GM19240 (cell line): ENCODE measurements around the gene LHFPL3.
"Not testable (repeated sequence)": the region's sequence is repeated elsewhere in the genome, so short reads cannot be mapped to it uniquely, and the experiment has no call there.

Source experiments
- DNase-seq: peaks from one replicate; pipeline ENCODE4 v3.0.0; 2011; ENCODE audit warnings: low spot score; ENCODE audit not compliant: insufficient read length

Gene LHFPL3

GRCh38 chr7:104931181-104931781, 602.9 kb downstream of the LHFPL3 start:
- no peak for DNase-seq

- no peak for DNase-seq
Measured at GRCh38 chr7:104933022-104933421, 604.6 kb downstream of the LHFPL3 start.

- no peak for DNase-seq
Measured at GRCh38 chr7:104933521-104933988, 605.2 kb downstream of the LHFPL3 start.

- no peak for DNase-seq
Measured at GRCh38 chr7:104934665-104935064, 606.3 kb downstream of the LHFPL3 start.

GRCh38 chr7:104935276-104935675, 606.9 kb downstream of the LHFPL3 start:
- DNase-seq, result no peak

GRCh38 chr7:104936546-104936945, 608.1 kb downstream of the LHFPL3 start:
- no peak for DNase-seq

GRCh38 chr7:104937489-104937888, 609.1 kb downstream of the LHFPL3 start:
- not testable (repeated sequence) for DNase-seq

- no peak for DNase-seq
Measured at GRCh38 chr7:104938741-104939390, 610.5 kb downstream of the LHFPL3 start.

GRCh38 chr7:104940023-104940710, 611.8 kb downstream of the LHFPL3 start:
- no peak for DNase-seq

GRCh38 chr7:104943502-104944343, 615.3 kb downstream of the LHFPL3 start:
- no peak for DNase-seq

GRCh38 chr7:104945599-104945956, 617.2 kb downstream of the LHFPL3 start:
- no peak for DNase-seq

- DNase-seq, result no peak
Measured at GRCh38 chr7:104946338-104946737, 617.9 kb downstream of the LHFPL3 start.

- DNase-seq, result no peak
Measured at GRCh38 chr7:104950006-104950405, 621.6 kb downstream of the LHFPL3 start.

GRCh38 chr7:104950754-104951153, 622.4 kb downstream of the LHFPL3 start:
- DNase-seq, result no peak

- no peak for DNase-seq
Measured at GRCh38 chr7:104951546-104951945, 623.1 kb downstream of the LHFPL3 start.

- DNase-seq, result no peak
Measured at GRCh38 chr7:104955276-104955675, 626.9 kb downstream of the LHFPL3 start.
